Measurements from ENCODE around the gene RNU6-1. TPM values are rescaled to one million over a fixed set of nuclear protein-coding genes. Genes with fewer than 3 reads are reported as not detected.

The RNU6-1 gene
- total and polyA plus RNA-seq, 11 donors: not detected

DNA sequence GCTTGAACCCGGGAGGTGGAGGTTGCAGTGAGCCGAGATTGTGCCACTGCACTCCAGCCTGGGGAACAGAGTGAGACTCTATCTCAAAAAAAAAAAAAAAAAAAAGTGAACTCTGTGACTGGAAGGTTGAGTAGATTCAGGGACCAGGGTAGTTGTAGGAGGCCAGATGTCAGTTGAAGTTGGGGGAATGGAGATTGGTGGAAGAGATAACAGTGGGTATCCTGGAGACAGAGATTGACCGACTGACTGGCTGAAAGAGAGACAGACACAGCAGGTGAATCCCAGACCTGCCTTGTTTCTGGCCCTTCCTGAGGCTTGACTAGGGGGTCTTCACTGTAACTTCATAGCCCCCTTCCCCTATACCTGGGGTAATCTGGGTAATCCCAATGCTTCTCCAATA lies 22.1 kb upstream of the RNU6-1 start:
- ATAC-seq: no peak
- peaks cover 0 to 2% (median 0%) of the 10 kb centered on the region in 9 donors for H3K27me3 ChIP-seq
- intact Hi-C loops (cut with DNase I): loop anchor here (2.0 to 10.0 kb wide), 11 partner anchors 183 to 350 kb away; partner anchors contain the start of genes PIAS1 (in 5 of the 10) and CALML4 (in 1 of the 10)
- peaks cover 0 to 15% (median 10%) of the 10 kb centered on the region in 12 donors for H3K4me1 ChIP-seq
- no peak overlapping the region for H3K4me3 ChIP-seq
- 91 to 94% (median 93%) methylated on average over 3 of the region's 3 CpGs for WGBS, 4 donors
- H3K27ac ChIP-seq: no peak overlapping the region
- no peaks in the 10 kb centered on the region for H3K36me3 ChIP-seq
- no peaks in the 10 kb centered on the region for H3K9me3 ChIP-seq
- TF ChIP-seq POLR2A (IDR thresholded peaks at IDR 0.05): no peak
- TF ChIP-seq, protein P1, sequence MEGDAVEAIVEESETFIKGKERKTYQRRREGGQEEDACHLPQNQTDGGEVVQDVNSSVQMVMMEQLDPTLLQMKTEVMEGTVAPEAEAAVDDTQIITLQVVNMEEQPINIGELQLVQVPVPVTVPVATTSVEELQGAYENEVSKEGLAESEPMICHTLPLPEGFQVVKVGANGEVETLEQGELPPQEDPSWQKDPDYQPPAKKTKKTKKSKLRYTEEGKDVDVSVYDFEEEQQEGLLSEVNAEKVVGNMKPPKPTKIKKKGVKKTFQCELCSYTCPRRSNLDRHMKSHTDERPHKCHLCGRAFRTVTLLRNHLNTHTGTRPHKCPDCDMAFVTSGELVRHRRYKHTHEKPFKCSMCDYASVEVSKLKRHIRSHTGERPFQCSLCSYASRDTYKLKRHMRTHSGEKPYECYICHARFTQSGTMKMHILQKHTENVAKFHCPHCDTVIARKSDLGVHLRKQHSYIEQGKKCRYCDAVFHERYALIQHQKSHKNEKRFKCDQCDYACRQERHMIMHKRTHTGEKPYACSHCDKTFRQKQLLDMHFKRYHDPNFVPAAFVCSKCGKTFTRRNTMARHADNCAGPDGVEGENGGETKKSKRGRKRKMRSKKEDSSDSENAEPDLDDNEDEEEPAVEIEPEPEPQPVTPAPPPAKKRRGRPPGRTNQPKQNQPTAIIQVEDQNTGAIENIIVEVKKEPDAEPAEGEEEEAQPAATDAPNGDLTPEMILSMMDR (IDR thresholded peaks at IDR 0.05): no peak
- DNase-seq: no peak

- Histone ChIP-seq H3K27me3 (peaks cover 0 to 2% (median 0%) of the 10 kb centered on the region in 9 donors), H3K4me1 (peaks cover 0 to 15% (median 10%) of the 10 kb centered on the region in 12 donors), H3K36me3 (no peaks in the 10 kb centered on the region), H3K27ac (no peak overlapping the region), H3K9me3 (no peaks in the 10 kb centered on the region), H3K4me3 (no peak overlapping the region)
- ATAC-seq: no peak
- 78 to 88% (median 81%) methylated on average over 5 of the region's 5 CpGs for WGBS, 4 donors
- intact Hi-C loops (cut with DNase I): no loop called here
- no peak for DNase-seq
- TF ChIP-seq, protein P1 (IDR thresholded peaks at IDR 0.05): no peak
- no peak for TF ChIP-seq POLR2A (IDR thresholded peaks at IDR 0.05)
Measured at GRCh38 chr15:67859331-67859946, 19.6 kb upstream of the RNU6-1 start.

DNA sequence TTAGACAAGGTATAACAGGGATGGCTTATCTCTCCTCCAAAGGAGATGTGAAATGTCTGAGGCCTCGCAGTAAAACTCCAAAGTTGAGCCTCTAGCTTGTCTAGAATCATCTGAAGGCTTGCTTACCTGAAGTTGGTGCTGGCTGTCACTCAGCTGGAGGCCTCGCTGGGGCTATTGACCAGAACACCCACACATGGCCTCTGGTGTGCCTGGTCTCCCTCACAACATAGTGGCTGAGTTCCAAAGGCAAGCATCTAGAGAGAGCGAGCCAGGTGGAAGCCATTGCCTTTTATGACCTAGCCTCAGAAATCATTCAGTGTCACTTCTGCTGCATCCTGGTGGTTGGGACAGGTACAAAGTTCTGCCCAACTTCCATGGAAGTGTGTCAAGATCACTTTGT lies 17.4 kb upstream of the RNU6-1 start:
- no peaks in the 10 kb centered on the region for H3K4me1 ChIP-seq
- TF ChIP-seq, protein P1 (IDR thresholded peaks at IDR 0.05): no peak
- TF ChIP-seq POLR2A (IDR thresholded peaks at IDR 0.05): no peak
- no peaks in the 10 kb centered on the region for H3K27me3 ChIP-seq
- no peaks in the 10 kb centered on the region for H3K9me3 ChIP-seq
- intact Hi-C loops (cut with DNase I): no loop called here
- ATAC-seq: no peak
- no peak overlapping the region for H3K4me3 ChIP-seq
- no peaks in the 10 kb centered on the region for H3K36me3 ChIP-seq
- H3K27ac ChIP-seq: no peak overlapping the region
- 87 to 96% (median 91%) methylated on average over 3 of the region's 3 CpGs for WGBS, 4 donors
- DNase-seq: no peak

DNA sequence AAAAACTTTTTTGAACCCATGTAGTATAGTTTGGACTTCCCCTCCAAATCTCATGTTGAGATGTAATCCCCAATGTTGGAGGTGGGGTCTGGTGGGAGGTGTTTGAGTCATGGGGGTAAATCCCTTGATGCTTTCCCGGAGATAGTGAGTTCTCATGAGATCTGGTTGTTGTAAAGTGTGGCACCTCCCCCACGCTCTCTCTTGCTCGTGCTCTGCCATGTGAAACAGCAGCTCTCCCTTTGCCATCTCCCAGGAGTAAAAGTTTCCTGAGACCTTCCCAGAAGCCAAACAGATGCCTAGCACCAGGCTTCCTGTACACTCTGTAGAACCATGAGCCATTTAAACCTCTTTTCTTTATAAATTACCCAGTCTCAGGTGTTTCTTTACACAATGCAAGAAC lies 16.0 kb upstream of the RNU6-1 start:
- H3K27ac ChIP-seq: no peak overlapping the region
- no peaks in the 10 kb centered on the region for H3K36me3 ChIP-seq
- H3K27me3 ChIP-seq: no peaks in the 10 kb centered on the region
- intact Hi-C loops (cut with DNase I): no loop called here
- no peak for DNase-seq
- H3K4me3 ChIP-seq: no peak overlapping the region
- no peaks in the 10 kb centered on the region for H3K9me3 ChIP-seq
- WGBS, 4 donors: 59 to 78% (median 70%) methylated on average over 3 of the region's 3 CpGs
- peaks cover 0 to 3% (median 0%) of the 10 kb centered on the region in 12 donors for H3K4me1 ChIP-seq
- no peak for ATAC-seq
- no peak for TF ChIP-seq POLR2A (IDR thresholded peaks at IDR 0.05)
- TF ChIP-seq, protein P1 (IDR thresholded peaks at IDR 0.05): no peak
